Activated CD8-positive, alpha-beta memory T cell treated with anti-CD3 and anti-CD28 coated beads, Interleukin-2, amount 50 U/mL, for 1 hour (primary cell): ENCODE results near the gene APBB2.

Experiments
- DNase-seq: peaks from one replicate; pipeline ENCODE4 v3.0.0-alpha.2; 2020; ENCODE audit errors: extremely low read depth

Gene APBB2

GRCh38 chr4:41189076-41189475, 25.3 kb downstream of the APBB2 start:
- no peak for DNase-seq

- no peak for DNase-seq
These were observed 28.4 kb downstream of the APBB2 start for GRCh38 chr4:41185614-41186592.

DNA sequence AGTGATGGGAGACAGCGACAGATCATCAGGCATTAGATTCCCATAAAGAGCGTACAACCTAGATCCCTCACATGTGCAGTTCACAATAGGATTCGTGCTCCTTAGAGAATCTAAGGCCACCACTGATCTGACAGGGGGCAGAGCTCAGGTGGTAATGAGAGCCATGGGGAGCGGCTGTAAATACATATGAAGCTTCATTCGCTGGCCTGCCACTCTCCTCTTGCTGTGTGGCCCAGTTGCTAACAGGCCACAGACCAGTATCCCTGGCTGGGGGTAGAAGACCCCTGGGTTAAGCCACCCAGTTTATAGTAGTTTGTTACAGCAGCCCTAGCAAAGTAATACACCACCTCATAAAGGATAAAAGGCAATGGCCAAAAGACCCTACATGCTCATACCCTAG, 30.3 kb downstream of the APBB2 start:
- no peak for DNase-seq

DNA sequence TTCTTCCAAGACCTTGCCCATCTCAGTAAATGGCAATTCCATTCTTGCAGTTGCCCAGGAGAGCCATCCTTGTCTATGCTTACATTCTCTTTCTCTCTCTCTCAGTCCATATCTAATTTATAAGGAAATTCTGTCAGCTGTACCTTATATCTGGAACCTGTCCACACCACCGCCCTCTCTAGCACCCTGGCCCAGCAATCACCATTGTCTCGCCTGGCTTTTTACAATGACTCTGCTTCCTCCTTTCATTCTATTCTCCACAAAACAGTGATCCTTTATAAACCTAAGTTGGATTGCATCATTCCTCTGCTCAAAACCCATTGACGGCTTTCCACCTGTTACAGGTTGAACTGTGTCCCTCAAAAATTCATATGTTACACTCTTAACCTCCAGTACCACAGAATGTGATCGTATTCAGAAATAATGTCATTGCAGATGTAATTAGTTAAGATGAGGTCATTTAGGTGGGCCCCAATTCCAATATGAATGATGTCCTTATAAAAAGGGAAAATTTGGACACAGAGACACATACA, 31.3 kb downstream of the APBB2 start:
- DNase-seq = no peak

DNA sequence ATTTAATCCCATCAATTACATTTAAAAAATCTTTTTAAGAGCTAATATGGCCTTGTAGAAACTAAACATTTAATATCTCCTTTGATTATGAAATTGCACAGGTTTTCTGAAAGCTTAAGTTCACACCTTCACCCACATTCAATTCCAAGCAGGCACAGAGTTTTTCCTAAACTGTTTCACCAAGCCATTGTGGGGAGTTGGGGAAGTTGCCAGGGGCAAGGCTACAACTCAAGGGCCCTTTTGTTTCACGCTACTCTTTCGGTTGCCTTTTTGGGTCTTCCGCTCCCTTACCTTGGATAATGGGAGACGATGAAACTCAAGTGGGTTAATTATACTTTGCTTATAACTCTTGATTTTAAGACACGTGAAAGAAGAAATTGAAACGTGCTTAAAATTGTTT, 33.3 kb downstream of the APBB2 start:
- no peak for DNase-seq

DNA sequence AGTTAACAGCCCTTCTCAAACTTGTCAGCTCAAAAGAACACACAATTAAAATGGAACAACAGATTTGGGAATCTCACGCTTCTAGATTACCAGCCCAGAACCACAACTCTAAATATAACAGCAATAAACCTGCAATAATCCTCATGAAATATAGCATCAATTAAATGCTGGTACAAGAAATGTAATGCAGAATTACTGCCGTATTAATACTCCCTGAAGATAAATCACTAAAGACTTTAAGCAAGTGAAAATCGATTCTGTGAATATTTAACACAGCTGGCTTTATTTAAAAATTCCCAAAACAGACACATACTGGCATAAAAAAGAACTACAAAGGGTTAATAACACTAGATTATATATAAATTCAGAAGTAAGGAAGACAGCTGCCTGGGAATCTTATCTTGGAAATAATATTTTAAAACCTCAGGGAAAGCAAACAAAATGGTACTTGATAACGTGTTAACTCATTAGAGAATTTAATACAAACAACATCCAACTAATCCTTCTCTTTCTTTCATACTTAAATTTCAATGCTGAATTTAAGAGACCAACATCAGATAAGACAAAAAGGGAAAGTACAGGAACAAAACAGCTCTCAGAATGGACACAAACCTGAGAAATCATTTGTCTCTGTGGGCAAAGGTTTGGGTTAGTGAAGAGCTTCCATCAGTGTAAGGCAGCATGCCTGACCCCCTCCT, 34.7 kb downstream of the APBB2 start:
- no peak for DNase-seq

- DNase-seq = no peak
These were observed 35.7 kb downstream of the APBB2 start for GRCh38 chr4:41178372-41179370.

- DNase-seq = no peak
These were observed 37.3 kb downstream of the APBB2 start for GRCh38 chr4:41177016-41177415.

DNA sequence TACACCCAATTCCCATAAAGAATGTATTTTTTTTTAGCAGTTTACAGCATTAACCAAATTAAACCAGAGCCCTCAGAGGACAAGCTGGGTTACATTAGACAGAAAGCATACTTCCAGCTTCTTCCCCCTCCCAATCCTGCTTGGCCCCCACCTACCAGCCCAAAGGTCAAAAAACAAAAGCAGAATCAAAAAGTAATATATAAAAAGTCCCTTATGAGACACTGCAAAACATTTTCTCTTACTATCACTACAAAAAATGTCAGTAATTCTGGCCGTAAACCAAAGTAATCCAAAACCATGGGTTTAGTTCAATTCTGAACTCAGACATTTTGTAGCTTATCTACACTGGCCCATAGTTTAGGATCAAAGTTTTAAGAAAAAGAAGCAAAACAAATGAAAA, 38.0 kb downstream of the APBB2 start:
- no peak for DNase-seq

- no peak for DNase-seq
These were observed 38.5 kb downstream of the APBB2 start for GRCh38 chr4:41175794-41176193.

DNA sequence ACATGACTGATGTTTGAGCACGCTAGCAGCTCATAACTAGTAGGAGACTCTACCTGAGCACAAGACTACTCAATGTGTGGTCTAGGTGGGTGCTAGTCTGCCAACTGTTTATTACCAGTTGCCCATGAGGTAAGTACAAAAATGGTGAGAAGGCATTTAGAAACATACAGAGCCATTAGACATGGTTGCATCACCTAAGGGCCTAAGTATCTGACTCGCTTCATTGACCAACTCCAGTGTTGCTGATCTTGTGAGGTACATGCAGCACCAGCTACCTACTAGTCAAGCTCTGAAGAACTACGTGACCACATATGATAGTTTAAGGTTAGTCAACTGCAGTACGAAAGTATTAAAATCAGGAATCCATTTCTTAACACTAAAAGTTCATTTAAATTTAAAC, 39.9 kb downstream of the APBB2 start:
- no peak for DNase-seq

GRCh38 chr4:41172786-41173185, 41.6 kb downstream of the APBB2 start:
- no peak for DNase-seq

DNA sequence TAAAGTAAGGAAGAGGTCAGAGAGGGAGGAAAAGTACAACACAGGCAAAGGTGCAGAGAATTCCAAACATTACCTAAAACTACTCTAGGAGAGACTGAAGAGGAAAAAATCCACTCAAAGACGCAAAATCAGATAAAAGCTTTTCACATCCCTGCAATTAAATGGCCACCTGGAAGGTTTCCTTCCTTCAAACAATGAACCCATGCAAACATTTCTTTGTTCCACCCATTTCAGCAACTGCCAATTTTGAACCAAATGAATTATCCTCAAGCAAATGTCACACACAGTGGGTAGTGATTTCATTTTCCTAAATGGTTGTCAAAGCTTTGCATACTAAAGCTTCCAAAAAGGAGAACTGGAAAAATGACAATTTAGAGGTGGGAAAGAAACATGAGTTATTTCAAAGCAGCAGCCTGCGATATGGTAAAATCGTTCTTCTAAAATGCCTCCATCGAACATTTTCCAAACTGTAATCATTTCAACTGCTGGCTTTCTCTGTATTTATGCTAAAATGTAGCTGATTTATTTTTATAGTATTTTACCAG, 45.0 kb downstream of the APBB2 start:
- DNase-seq = no peak

- DNase-seq = no peak
These were observed 47.2 kb downstream of the APBB2 start for GRCh38 chr4:41167191-41167590.

- no peak for DNase-seq
These were observed 49.9 kb downstream of the APBB2 start for GRCh38 chr4:41164405-41164804.

DNA sequence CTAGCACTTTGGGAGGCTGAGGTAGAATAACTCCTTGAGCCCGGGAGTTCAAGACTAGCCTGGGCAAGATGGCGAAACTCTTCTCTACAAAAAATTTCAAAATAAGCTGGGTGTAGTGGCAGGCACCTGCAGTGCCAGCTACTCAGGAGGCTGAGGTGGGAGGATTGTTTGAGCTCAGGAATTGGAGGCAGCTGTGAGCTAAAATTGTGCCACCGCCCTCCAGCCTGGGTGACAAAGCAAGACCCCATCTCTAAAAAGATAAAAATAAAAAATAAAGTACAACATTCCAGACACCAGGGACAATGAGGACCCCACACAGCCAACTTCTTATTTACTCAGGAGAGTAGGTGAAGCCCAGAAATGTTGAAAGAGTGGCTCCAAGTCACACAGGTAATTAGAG, 53.0 kb downstream of the APBB2 start:
- no peak for DNase-seq

DNA sequence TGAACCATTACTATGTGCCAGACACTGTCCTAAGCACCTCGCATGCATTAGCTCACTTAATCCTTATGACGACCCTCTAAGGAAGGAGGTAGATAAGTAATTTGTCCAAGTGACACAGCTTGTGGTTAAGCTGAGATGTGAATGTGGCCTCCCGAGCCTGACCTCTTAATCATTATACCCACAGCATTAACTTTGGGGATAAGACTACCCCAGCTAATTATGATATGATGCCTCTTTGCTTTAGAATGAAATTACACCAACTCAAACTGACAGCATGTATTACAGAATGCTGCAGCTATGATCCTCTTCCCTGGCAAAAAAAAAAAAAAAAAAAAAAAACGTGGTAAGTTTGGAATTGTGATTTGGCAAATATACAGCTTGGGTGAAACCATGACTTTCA, 53.5 kb downstream of the APBB2 start:
- DNase-seq = no peak

- DNase-seq = no peak
These were observed 54.1 kb downstream of the APBB2 start for GRCh38 chr4:41160012-41160789.

- DNase-seq = no peak
These were observed 55.6 kb downstream of the APBB2 start for GRCh38 chr4:41158756-41159155.

DNA sequence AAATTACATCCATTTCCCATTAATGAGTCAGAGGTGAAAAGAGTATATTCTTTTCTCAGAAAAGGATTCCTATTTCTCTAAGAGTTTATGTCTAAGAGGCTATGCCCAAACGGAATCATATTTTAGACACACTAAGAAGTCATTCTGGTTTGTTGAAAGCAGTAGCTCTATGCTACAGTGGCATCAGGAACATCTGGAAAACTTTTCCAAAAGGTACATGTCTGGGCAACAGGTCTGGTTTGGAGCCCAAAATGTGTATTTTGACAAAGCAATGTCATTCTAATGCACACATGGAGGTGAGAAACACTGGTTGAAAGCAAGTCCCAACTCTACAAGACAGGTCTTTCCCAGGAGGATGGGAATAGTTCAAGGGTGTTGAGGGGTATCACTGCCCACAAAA, 56.1 kb downstream of the APBB2 start:
- DNase-seq = no peak

DNA sequence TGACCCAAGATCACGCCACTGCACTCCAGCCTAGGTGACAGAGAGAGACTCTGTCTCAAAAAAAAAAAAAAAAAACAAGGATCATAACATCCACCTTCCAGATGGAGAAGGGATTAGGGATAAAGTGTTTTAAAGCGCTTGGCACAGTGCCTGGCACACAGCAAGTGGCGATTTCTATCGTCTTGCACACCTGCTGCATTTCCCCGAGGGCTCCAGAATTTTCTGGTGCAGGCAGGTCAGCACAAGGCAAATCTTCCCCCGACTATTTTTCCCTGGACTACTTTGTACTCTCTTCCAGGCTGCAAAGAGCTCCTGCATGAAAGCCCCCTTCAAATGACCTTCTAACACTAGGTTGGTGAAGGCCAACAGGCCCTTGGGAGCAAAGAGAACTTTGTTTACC, 57.3 kb downstream of the APBB2 start:
- DNase-seq = no peak
